Natural killer cell treated with Interleukin-12 subunit alpha and Interleukin-12 subunit beta and Interleukin-15 and Interleukin-18, amount 100 ng/mL, for 72 hours (primary cell): ENCODE measurements around the gene GMDS. TPM values are rescaled to one million over a fixed set of nuclear protein-coding genes. Genes with fewer than 3 reads are reported as not detected.

Experiments
- ATAC-seq, 2 donors: fragments of 150-1000 bp; cut with Tn5 transposase in 1 of 2; sonication (Bioruptor Pico), chemical (Tn5 transposase) in 1 of 2; 2 replicates each; pipeline ENCODE4 v1.10.0; 2021
- DNase-seq: peaks from one replicate; pipeline ENCODE4 v3.0.0; 2022; ENCODE audit warnings: low spot score
- H3K27ac Mint-ChIP-seq, 2 donors: 1 replicate in 1 of 2; 2 replicates in 1 of 2; pipeline ENCODE4 v1.8.0; 2022; ENCODE audit warnings: mixed read lengths in 2 of 2, mild to moderate bottlenecking in 1 of 2, moderate library complexity in 1 of 2
- H3K27me3 Mint-ChIP-seq, 2 donors: 1 replicate in 1 of 2; 2 replicates in 1 of 2; pipeline ENCODE4 v1.8.0; 2022; ENCODE audit warnings: mixed read lengths in 2 of 2
- H3K36me3 Mint-ChIP-seq: one replicate; pipeline ENCODE4 v1.8.0; 2022; ENCODE audit warnings: mixed read lengths
- H3K4me1 Mint-ChIP-seq, 2 donors: 1 replicate in 1 of 2; 2 replicates in 1 of 2; pipeline ENCODE4 v1.8.0; 2022; ENCODE audit warnings: low read depth in 2 of 2, mixed read lengths in 2 of 2, mild to moderate bottlenecking in 1 of 2
- H3K4me3 Mint-ChIP-seq: one replicate; pipeline ENCODE4 v1.8.0; 2022; ENCODE audit warnings: mixed read lengths
- H3K9me3 Mint-ChIP-seq: 2 replicates; pipeline ENCODE4 v1.8.0; 2022; ENCODE audit warnings: mixed read lengths
- total RNA-seq, 2 donors: library from RNA; stranded (reverse); gene quantifications; one replicate each; pipeline ENCODE4 v1.2.3, GENCODE V29; 2022

GMDS gene
- total RNA-seq, 2 donors from 2014 or later, result 23.7 to 39.4 TPM

DNA sequence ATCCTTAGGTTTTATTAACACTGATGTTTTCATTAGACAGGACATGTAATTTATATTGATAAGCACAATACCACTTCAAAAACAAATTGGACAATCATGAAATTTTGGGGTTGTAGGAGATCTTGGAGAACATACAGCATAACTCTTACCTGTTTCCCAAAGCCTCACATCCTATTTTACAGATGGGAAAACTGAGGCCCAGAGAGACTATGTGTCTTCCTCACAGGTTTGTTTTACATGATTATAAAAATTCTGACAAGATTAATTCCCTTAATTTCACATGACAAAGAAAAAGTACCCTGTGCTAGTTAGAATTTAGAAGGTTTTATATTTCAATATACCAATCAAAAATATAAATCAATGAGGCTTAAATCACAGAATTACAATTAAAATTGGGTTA lies 145.5 kb downstream of the GMDS start:
- DNase-seq (no peak), ATAC-seq (no peak)
- Mint-ChIP-seq H3K4me3 (no peak overlapping the region), H3K27me3 (no peaks in the 10 kb centered on the region), H3K27ac (no peak overlapping the region), H3K36me3 (no peaks in the 10 kb centered on the region), H3K4me1 (peaks cover 0 to 6% of the 10 kb centered on the region in 2 donors), H3K9me3 (no peaks in the 10 kb centered on the region)

GRCh38 chr6:2097464-2097863 lies 147.9 kb downstream of the GMDS start:
- H3K27me3 Mint-ChIP-seq, result no peaks in the 10 kb centered on the region
- H3K9me3 Mint-ChIP-seq, result no peaks in the 10 kb centered on the region
- H3K4me1 Mint-ChIP-seq, result no peaks in the 10 kb centered on the region
- H3K27ac Mint-ChIP-seq, result no peak overlapping the region
- ATAC-seq, result no peak
- no peak for DNase-seq
- no peaks in the 10 kb centered on the region for H3K36me3 Mint-ChIP-seq
- H3K4me3 Mint-ChIP-seq, result no peak overlapping the region

GRCh38 chr6:2094642-2095041 lies 150.8 kb downstream of the GMDS start:
- Mint-ChIP-seq H3K4me1 (no peaks in the 10 kb centered on the region), H3K27me3 (no peaks in the 10 kb centered on the region), H3K27ac (no peak overlapping the region), H3K4me3 (no peak overlapping the region), H3K36me3 (no peaks in the 10 kb centered on the region), H3K9me3 (no peaks in the 10 kb centered on the region)
- no peak for DNase-seq
- no peak for ATAC-seq

- Mint-ChIP-seq H3K27me3 (peaks cover 0 to 2% of the 10 kb centered on the region in 2 donors), H3K9me3 (no peaks in the 10 kb centered on the region), H3K4me3 (no peak overlapping the region), H3K4me1 (peaks cover 15 to 19% of the 10 kb centered on the region in 2 donors), H3K36me3 (no peaks in the 10 kb centered on the region), H3K27ac (no peak overlapping the region)
- ATAC-seq (no peak), DNase-seq (no peak)
Observed at GRCh38 chr6:2086326-2086965, 159.0 kb downstream of the GMDS start.

GRCh38 chr6:2085657-2086056 lies 159.7 kb downstream of the GMDS start:
- Mint-ChIP-seq H3K4me3 (no peak overlapping the region), H3K4me1 (peaks cover 21 to 23% of the 10 kb centered on the region in 2 donors), H3K27me3 (peaks cover 0 to 2% of the 10 kb centered on the region in 2 donors), H3K36me3 (no peaks in the 10 kb centered on the region), H3K27ac (no peak overlapping the region), H3K9me3 (no peaks in the 10 kb centered on the region)
- ATAC-seq (no peak), DNase-seq (no peak)

DNA sequence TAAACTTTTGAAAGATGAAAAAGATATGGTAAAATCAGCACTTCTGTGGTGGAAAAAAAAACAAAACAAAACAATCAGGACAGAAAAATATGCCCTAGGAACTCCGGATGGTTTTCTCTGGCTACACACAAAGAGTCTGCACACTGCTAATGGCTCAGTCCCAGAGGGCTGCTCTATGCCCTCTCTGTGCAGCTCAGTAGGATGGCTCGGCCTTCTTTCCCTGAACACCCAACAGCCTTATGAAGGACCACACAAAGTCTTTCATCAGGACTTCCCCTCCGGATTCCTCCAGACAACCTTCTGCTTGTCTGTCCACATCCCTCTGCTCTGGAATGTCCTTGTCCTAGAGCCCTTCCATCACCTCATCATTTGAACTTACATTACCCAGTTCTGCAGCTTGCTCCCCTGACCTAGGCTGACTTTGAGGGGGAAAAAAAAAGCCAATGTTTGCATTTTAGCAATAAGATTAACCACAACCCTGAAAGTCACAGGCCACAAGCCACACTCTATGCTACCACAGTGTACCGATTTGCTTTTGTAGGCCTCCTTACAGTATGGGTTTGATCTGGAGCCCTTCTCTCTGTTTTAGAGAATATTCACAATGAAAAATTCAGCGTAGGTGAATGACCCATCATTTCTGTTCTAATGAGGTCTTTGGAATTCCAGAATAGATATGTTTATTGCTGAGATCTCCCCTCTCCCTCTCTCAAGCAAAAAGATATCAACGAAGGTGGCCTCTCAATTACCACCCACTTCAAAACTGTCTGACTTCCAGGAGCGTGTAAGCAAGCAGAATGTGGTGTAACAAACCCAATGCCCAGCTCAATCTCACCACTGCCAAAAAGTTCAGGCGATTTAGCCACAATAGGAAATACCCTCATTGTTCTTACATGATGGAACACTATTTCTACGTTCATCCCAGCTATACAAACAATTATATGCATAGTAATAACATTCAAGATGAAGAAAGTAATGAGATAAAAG lies 164.0 kb downstream of the GMDS start:
- H3K36me3 Mint-ChIP-seq, result peaks cover 18% of the 10 kb centered on the region
- DNase-seq (no peak), ATAC-seq (peak; percentile 76 to 84)
- H3K27me3 Mint-ChIP-seq, result peaks cover 0 to 19% of the 10 kb centered on the region in 2 donors
- H3K9me3 Mint-ChIP-seq, result no peaks in the 10 kb centered on the region
- peak overlapping the region; percentile 11 to 13 for H3K27ac Mint-ChIP-seq
- peak overlapping the region; percentile 55 for H3K4me3 Mint-ChIP-seq
- peaks cover 23 to 26% of the 10 kb centered on the region in 2 donors for H3K4me1 Mint-ChIP-seq

- ATAC-seq (no peak), DNase-seq (no peak)
- H3K9me3 Mint-ChIP-seq, result no peaks in the 10 kb centered on the region
- no peak overlapping the region for H3K4me3 Mint-ChIP-seq
- peaks cover 18% of the 10 kb centered on the region for H3K36me3 Mint-ChIP-seq
- H3K4me1 Mint-ChIP-seq, result peaks cover 23 to 26% of the 10 kb centered on the region in 2 donors
- no peak overlapping the region for H3K27ac Mint-ChIP-seq
- H3K27me3 Mint-ChIP-seq, result peaks cover 0 to 16% of the 10 kb centered on the region in 2 donors
Observed at GRCh38 chr6:2078888-2079287, 166.5 kb downstream of the GMDS start.

- Mint-ChIP-seq H3K4me3 (no peak overlapping the region), H3K36me3 (peaks cover 18% of the 10 kb centered on the region), H3K4me1 (peaks cover 17 to 26% of the 10 kb centered on the region in 2 donors), H3K27me3 (peaks cover 0 to 16% of the 10 kb centered on the region in 2 donors), H3K9me3 (no peaks in the 10 kb centered on the region), H3K27ac (no peak overlapping the region)
- DNase-seq (no peak), ATAC-seq (no peak)
Observed at GRCh38 chr6:2077826-2078225, 167.6 kb downstream of the GMDS start.

DNA sequence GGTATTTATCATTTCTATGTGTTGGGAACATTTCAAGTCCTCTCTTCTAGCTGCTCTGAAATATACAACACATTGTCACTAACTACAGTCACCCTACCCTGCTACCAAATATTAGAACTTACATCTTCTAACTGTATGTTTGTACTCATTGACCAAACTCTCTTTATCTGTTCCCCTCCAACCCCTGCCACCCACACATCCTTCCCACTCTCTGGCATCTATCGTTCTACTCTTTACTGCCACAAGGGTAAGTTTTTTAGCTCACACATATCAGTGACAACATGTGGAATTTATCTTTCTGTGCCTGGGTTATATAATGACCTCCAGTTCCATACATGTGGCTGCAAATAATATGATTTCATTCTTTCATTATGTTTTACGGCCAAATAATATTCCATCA lies 171.9 kb downstream of the GMDS start:
- DNase-seq, result no peak

DNA sequence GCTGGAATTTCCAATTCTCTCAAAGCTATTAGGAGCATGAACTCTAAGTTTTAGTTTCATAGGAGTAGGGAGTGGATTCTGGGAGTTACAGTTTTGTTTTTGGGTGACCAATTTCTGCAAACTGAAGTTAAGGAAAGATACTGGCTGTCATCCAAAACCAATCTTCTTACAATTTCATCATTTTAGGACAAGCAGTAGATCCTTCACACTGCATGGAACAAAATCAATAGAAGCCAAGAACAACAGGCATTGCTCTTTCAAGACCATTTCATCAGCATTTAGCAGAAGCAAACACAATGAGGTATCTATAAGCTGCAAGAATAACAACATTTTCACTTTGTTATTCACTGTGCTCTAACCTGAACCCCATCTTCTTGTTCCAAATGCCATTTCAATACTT lies 173.0 kb downstream of the GMDS start:
- Mint-ChIP-seq H3K4me1 (peaks cover 0 to 4% of the 10 kb centered on the region in 2 donors), H3K27ac (no peak overlapping the region), H3K4me3 (no peak overlapping the region), H3K27me3 (no peaks in the 10 kb centered on the region), H3K36me3 (peaks cover 5% of the 10 kb centered on the region), H3K9me3 (no peaks in the 10 kb centered on the region)
- ATAC-seq, result no peak
- DNase-seq, result no peak

More for the DNA sequence above, 171.9 kb downstream of the GMDS start:
- Mint-ChIP-seq H3K9me3 (no peaks in the 10 kb centered on the region), H3K27me3 (peaks cover 0 to 7% of the 10 kb centered on the region in 2 donors), H3K27ac (no peak overlapping the region), H3K4me3 (no peak overlapping the region), H3K4me1 (peaks cover 0 to 4% of the 10 kb centered on the region in 2 donors), H3K36me3 (peaks cover 9% of the 10 kb centered on the region)
- ATAC-seq, result no peak

DNA sequence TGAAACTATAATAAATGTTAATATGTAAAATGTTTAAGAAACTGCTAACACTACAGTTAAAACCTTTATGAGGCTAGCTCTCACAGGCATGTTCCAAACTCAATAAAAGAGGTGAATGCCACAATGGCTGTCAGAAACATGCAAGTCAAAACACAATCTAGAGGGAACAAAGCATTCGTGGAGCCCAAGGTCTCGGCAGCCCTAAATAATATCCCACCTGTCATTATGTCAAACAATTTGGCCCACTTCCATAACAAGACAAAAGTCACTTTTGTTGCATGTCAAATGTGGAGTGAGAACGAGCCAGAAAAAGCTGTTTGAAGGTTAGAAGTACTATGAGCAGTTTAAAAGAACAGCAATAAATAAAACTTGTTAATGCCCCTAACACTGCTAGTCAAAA lies 181.9 kb downstream of the GMDS start:
- Mint-ChIP-seq H3K4me1 (peaks cover 2 to 6% of the 10 kb centered on the region in 2 donors), H3K4me3 (no peak overlapping the region), H3K9me3 (no peaks in the 10 kb centered on the region)

GRCh38 chr6:2061880-2062279 lies 183.5 kb downstream of the GMDS start:
- H3K27ac Mint-ChIP-seq, result no peak overlapping the region
- no peaks in the 10 kb centered on the region for H3K27me3 Mint-ChIP-seq
- ATAC-seq (no peak), DNase-seq (no peak)
- peaks cover 2 to 12% of the 10 kb centered on the region in 2 donors for H3K4me1 Mint-ChIP-seq
- peaks cover 4% of the 10 kb centered on the region for H3K36me3 Mint-ChIP-seq
- no peak overlapping the region for H3K4me3 Mint-ChIP-seq
- H3K9me3 Mint-ChIP-seq, result no peaks in the 10 kb centered on the region

More for the DNA sequence above, 181.9 kb downstream of the GMDS start:
- no peaks in the 10 kb centered on the region for H3K27me3 Mint-ChIP-seq
- H3K27ac Mint-ChIP-seq, result no peak overlapping the region
- no peak for ATAC-seq
- no peak for DNase-seq
- H3K36me3 Mint-ChIP-seq, result peaks cover 4% of the 10 kb centered on the region

GRCh38 chr6:2055911-2056310 lies 189.5 kb downstream of the GMDS start:
- peaks cover 0 to 12% of the 10 kb centered on the region in 2 donors for H3K4me1 Mint-ChIP-seq
- DNase-seq, result no peak
- H3K9me3 Mint-ChIP-seq, result no peaks in the 10 kb centered on the region
- no peak overlapping the region for H3K4me3 Mint-ChIP-seq
- ATAC-seq, result no peak
- H3K27me3 Mint-ChIP-seq, result no peaks in the 10 kb centered on the region
- H3K27ac Mint-ChIP-seq, result no peak overlapping the region
- H3K36me3 Mint-ChIP-seq, result peaks cover 4% of the 10 kb centered on the region

DNA sequence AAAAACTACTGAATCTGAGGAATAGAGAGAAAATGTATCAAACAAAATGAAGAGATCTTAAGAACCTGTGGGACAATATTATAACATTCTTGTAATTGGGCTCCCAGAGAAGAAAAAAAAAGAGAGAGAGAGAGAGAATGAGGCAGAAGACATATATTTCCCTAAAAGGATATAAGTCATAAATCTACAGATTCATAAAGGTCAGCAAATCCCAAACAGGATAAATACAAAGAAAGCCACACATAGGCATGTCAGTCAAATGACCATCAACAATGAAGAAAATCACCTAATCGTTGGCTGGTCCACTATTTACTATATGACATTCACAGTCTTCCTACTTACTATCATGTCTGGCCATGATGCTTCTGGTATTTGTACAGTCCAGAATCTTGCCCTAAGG lies 190.3 kb downstream of the GMDS start:
- Mint-ChIP-seq H3K27me3 (no peaks in the 10 kb centered on the region), H3K9me3 (no peaks in the 10 kb centered on the region), H3K27ac (no peak overlapping the region), H3K4me3 (no peak overlapping the region), H3K36me3 (peaks cover under 1% of the 10 kb centered on the region), H3K4me1 (peaks cover 0 to 8% of the 10 kb centered on the region in 2 donors)
- no peak for ATAC-seq
- no peak for DNase-seq
